ENCODE results near the gene TIPARP. TPM values are rescaled to one million over a fixed set of nuclear protein-coding genes. Genes with fewer than 3 reads are reported as not detected.

The TIPARP gene
- total and polyA plus RNA-seq, 2 of the 13 experiments (the other 11 are each of a cell fraction or from before 2014, with no cell fraction given) = 7.3 to 19.7 TPM

- POLR2A ChIA-PET = no interaction called here
- CTCF ChIA-PET (ENCODE audit: low intra/inter-chr PET ratio, low total read pairs) = no interaction called here
Observed at GRCh38 chr3:156747046-156747445, 72.7 kb downstream of the TIPARP start.

GRCh38 chr3:156749244-156749643, 74.9 kb downstream of the TIPARP start:
- ChIA-PET CTCF (ENCODE audit: low intra/inter-chr PET ratio, low total read pairs) (no interaction called here), POLR2A (no interaction called here)
- Histone ChIP-seq H3K79me2 (ENCODE audit: insufficient read depth, low read length) (no peaks in the 10 kb centered on the region), H3K4me1 (ENCODE audit: insufficient read depth, low read length) (peaks cover 34% of the 10 kb centered on the region), H3K9me3 (ENCODE audit: low read length) (peaks cover 12% of the 10 kb centered on the region; the same call in 1 of the 2 replicates), H3K4me3 (replicated peaks in 1 of 3; ENCODE audit: insufficient read depth in 1 of 3, low read depth in 2 of 3, low read length in 3 of 3) (no peak overlapping the region), H3K27me3 (ENCODE audit: control insufficient read depth in 1 of 2, insufficient read depth in 2 of 2, low read length in 2 of 2) (no peaks in the 10 kb centered on the region), H3K4me2 (ENCODE audit: low read depth, low read length) (peak overlapping the region; percentile 55), H3K36me3 (replicated peaks in 1 of 2; ENCODE audit: control insufficient read depth in 1 of 2, insufficient read depth in 2 of 2, low read length in 2 of 2) (no peaks in the 10 kb centered on the region), H2AFZ (ENCODE audit: low read length) (no peak overlapping the region), H3K9ac (ENCODE audit: insufficient read depth, low read depth, low read length) (no peak overlapping the region), H4K20me1 (ENCODE audit: insufficient read depth, low read length) (no peaks in the 10 kb centered on the region), H3K27ac (ENCODE audit: extremely low read length, insufficient read depth, low read length) (no peak overlapping the region)
- intact Hi-C loops (cut with micrococcal nuclease; ENCODE audit: unreplicated experiment) (no loop called here), in situ Hi-C loops (cut with HindIII; ENCODE audit: extremely low pct_ligation_motif_present, low pct_unique_long_range_greater_than_20kb) (no loop called here)
- WGBS (ENCODE audit: low lambda C conversion rate) = 10% methylated on average over 5 of the region's 5 CpGs
- no TSS peak for BruUV-seq (replicated peaks)
- DNase-seq (ENCODE audit: low spot score) (peak; percentile 50), FAIRE-seq (peak; percentile 64), ATAC-seq (peak; percentile 97)
- no peak for TF ChIP-seq IKZF5 (CRISPR knock-in tag; IDR thresholded peaks at IDR 0.05)
- TF ChIP-seq MYC (CRISPR knock-in tag; IDR thresholded peaks at IDR 0.05; ENCODE audit: borderline replicate concordance) = peak; percentile 54; the same call in 1 of the 2 replicates
- TF ChIP-seq HIC2 (CRISPR knock-in tag; IDR thresholded peaks at IDR 0.05; ENCODE audit: low read depth) = no peak
- TF ChIP-seq NFRKB (IDR thresholded peaks at IDR 0.05) = no peak
- no peak for TF ChIP-seq THAP8 (CRISPR knock-in tag; IDR thresholded peaks at IDR 0.05; ENCODE audit: borderline replicate concordance)
- no peak for TF ChIP-seq ZSCAN20 (CRISPR knock-in tag; IDR thresholded peaks at IDR 0.05; ENCODE audit: borderline replicate concordance)
- TF ChIP-seq KLF15 (CRISPR knock-in tag; IDR thresholded peaks at IDR 0.05; ENCODE audit: borderline replicate concordance) = no peak
- TF ChIP-seq ZNF335 (CRISPR knock-in tag; IDR thresholded peaks at IDR 0.05) = no peak

More at GRCh38 chr3:156747046-156747445, 72.7 kb downstream of the TIPARP start:
- Histone ChIP-seq H4K20me1 (ENCODE audit: insufficient read depth, low read length) (no peaks in the 10 kb centered on the region), H3K9me3 (ENCODE audit: low read length) (peaks cover 12% of the 10 kb centered on the region; the same call in 1 of the 2 replicates), H3K4me1 (ENCODE audit: insufficient read depth, low read length) (peaks cover 40% of the 10 kb centered on the region), H3K27ac (ENCODE audit: extremely low read length, insufficient read depth, low read length) (no peak overlapping the region), H3K4me2 (ENCODE audit: low read depth, low read length) (no peak overlapping the region), H2AFZ (ENCODE audit: low read length) (no peak overlapping the region), H3K4me3 (replicated peaks in 1 of 3; ENCODE audit: insufficient read depth in 1 of 3, low read depth in 2 of 3, low read length in 3 of 3) (no peak overlapping the region), H3K9ac (ENCODE audit: insufficient read depth, low read depth, low read length) (no peak overlapping the region), H3K79me2 (ENCODE audit: insufficient read depth, low read length) (no peaks in the 10 kb centered on the region), H3K36me3 (replicated peaks in 1 of 2; ENCODE audit: control insufficient read depth in 1 of 2, insufficient read depth in 2 of 2, low read length in 2 of 2) (no peaks in the 10 kb centered on the region), H3K27me3 (ENCODE audit: control insufficient read depth in 1 of 2, insufficient read depth in 2 of 2, low read length in 2 of 2) (no peaks in the 10 kb centered on the region)
- no peak for FAIRE-seq
- intact Hi-C loops (cut with micrococcal nuclease; ENCODE audit: unreplicated experiment) = no loop called here
- no peak for DNase-seq (ENCODE audit: low spot score)
- ATAC-seq = no peak
- 0% methylated on average over 1 of the region's 1 CpG for WGBS (ENCODE audit: low lambda C conversion rate)
- in situ Hi-C loops (cut with HindIII; ENCODE audit: extremely low pct_ligation_motif_present, low pct_unique_long_range_greater_than_20kb) = no loop called here
- peak; percentile 86; the same call in 1 of the 2 replicates for TF ChIP-seq ZFP1 (CRISPR knock-in tag; IDR thresholded peaks at IDR 0.05)
- TF ChIP-seq ZNF276 (CRISPR knock-in tag; IDR thresholded peaks at IDR 0.05; ENCODE audit: low read depth) = no peak
- BruUV-seq (replicated peaks) = no TSS peak
